ENCODE results near the gene CISD1.
"Not testable (repeated sequence)": the region's sequence is repeated elsewhere in the genome, so short reads cannot be mapped to it uniquely, and the experiment has no call there.

The CISD1 gene

GRCh38 chr10:58240531-58240930 lies 28.4 kb upstream of the CISD1 start:
- TF ChIP-seq ZFX (IDR thresholded peaks at IDR 0.05) (no peak), CTCF (conservative IDR thresholded peaks at IDR 0.05) (no peak)
- H3K27ac ChIP-seq: no peak overlapping the region

GRCh38 chr10:58241346-58241745 lies 27.6 kb upstream of the CISD1 start:
- H3K27ac ChIP-seq: no peak overlapping the region

GRCh38 chr10:58243269-58243668 lies 25.7 kb upstream of the CISD1 start:
- H3K27ac ChIP-seq: no peak overlapping the region
- TF ChIP-seq ZFX (IDR thresholded peaks at IDR 0.05): no peak
- no peak for TF ChIP-seq CTCF (conservative IDR thresholded peaks at IDR 0.05)

More at GRCh38 chr10:58241346-58241745, 27.6 kb upstream of the CISD1 start:
- TF ChIP-seq ZFX (IDR thresholded peaks at IDR 0.05): no peak
- TF ChIP-seq CTCF (conservative IDR thresholded peaks at IDR 0.05): no peak

- not testable (repeated sequence) for H3K27ac ChIP-seq
Measured at GRCh38 chr10:58243801-58244200, 25.2 kb upstream of the CISD1 start.

GRCh38 chr10:58244242-58244641 lies 24.7 kb upstream of the CISD1 start:
- not testable (repeated sequence) for H3K27ac ChIP-seq

GRCh38 chr10:58244666-58245065 lies 24.3 kb upstream of the CISD1 start:
- H3K27ac ChIP-seq: not testable (repeated sequence)

- no peak for TF ChIP-seq ZFX (IDR thresholded peaks at IDR 0.05)
- TF ChIP-seq CTCF (conservative IDR thresholded peaks at IDR 0.05): no peak
- H3K27ac ChIP-seq: no peak overlapping the region
Measured at GRCh38 chr10:58253184-58253583, 15.8 kb upstream of the CISD1 start.

- no peak overlapping the region for H3K27ac ChIP-seq
- no peak for TF ChIP-seq ZFX (IDR thresholded peaks at IDR 0.05)
- TF ChIP-seq CTCF (conservative IDR thresholded peaks at IDR 0.05): no peak
Measured at GRCh38 chr10:58254644-58255043, 14.3 kb upstream of the CISD1 start.

GRCh38 chr10:58256013-58256780 lies 12.8 kb upstream of the CISD1 start:
- not testable (repeated sequence) for H3K27ac ChIP-seq
